SU-DHL-6 (cell line): ENCODE data around the gene MOG.

Experiments
- CTCF ChIP-seq: fragments of 200-600 bp; sonication (generic); IDR thresholded peaks from one replicate; pipeline ENCODE4 v1.5.1; 2017; ENCODE audit warnings: antibody characterized with exemption, mild to moderate bottlenecking, low read length, moderate library complexity; ENCODE audit not compliant: insufficient read depth, poor library complexity, severe bottlenecking
- EZH2phosphoT487 ChIP-seq: fragments of 200-600 bp; sonication (generic), shearing (Covaris generic); conservative IDR thresholded peaks from 2 replicates; pipeline ENCODE4 v1.6.1; 2018; ENCODE audit warnings: mild to moderate bottlenecking, antibody characterized with exemption, low read length, moderate library complexity, mixed read lengths

- TF ChIP-seq CTCF (no peak), EZH2phosphoT487 (no peak)
Measured at GRCh38 chr6:29673161-29673560, 16.3 kb downstream of the MOG start.
